Parathyroid adenoma (tissue), 2 donors: ENCODE results near the gene MRPL57.

Experiments
- H2AFZ ChIP-seq: fragments of 300-600 bp; sonication (generic); one replicate; pipeline ENCODE4 v1.7.0; 2017; ENCODE audit warnings: antibody characterized with exemption, mild to moderate bottlenecking
- H3K27ac ChIP-seq: fragments of 300-600 bp; sonication (generic); one replicate; pipeline ENCODE4 v1.7.0; 2017
- H3K27me3 ChIP-seq: fragments of 300-600 bp; sonication (generic); one replicate; pipeline ENCODE4 v1.7.0; 2017; ENCODE audit warnings: low read length; ENCODE audit not compliant: control insufficient read depth, insufficient read depth
- H3K36me3 ChIP-seq: fragments of 300-600 bp; sonication (generic); one replicate; pipeline ENCODE4 v1.7.0; 2017; ENCODE audit warnings: low read length; ENCODE audit not compliant: control insufficient read depth, insufficient read depth
- H3K4me1 ChIP-seq: fragments of 300-600 bp; sonication (generic); one replicate; pipeline ENCODE4 v1.7.0; 2017; ENCODE audit warnings: control low read depth
- H3K4me2 ChIP-seq: fragments of 300-600 bp; sonication (generic); one replicate; pipeline ENCODE4 v1.7.0; 2017; ENCODE audit warnings: low read length
- H3K4me3 ChIP-seq: fragments of 300-600 bp; sonication (generic); one replicate; pipeline ENCODE4 v1.7.0; 2017; ENCODE audit warnings: low read depth, low read length
- H3K79me2 ChIP-seq: fragments of 300-600 bp; sonication (generic); one replicate; pipeline ENCODE4 v1.7.0; 2017; ENCODE audit warnings: control low read depth
- H3K9ac ChIP-seq: fragments of 300-600 bp; sonication (generic); one replicate; pipeline ENCODE4 v1.7.0; 2017; ENCODE audit warnings: mild to moderate bottlenecking
- H3K9me3 ChIP-seq: fragments of 300-600 bp; sonication (generic); one replicate; pipeline ENCODE4 v1.7.0; 2017; ENCODE audit warnings: low read length; ENCODE audit not compliant: control insufficient read depth
- TF ChIP-seq, protein P1 (sequence below): fragments of 300-600 bp; sonication (generic); IDR thresholded peaks from one replicate; pipeline ENCODE4 v1.7.0; 2017; ENCODE audit warnings: antibody characterized with exemption, mild to moderate bottlenecking
- donor health status: primary hyperparathyroidism.

Gene MRPL57

GRCh38 chr13:21225082-21225481 lies 48.6 kb downstream of the MRPL57 start:
- Histone ChIP-seq H3K36me3 (no peaks in the 10 kb centered on the region), H3K79me2 (no peaks in the 10 kb centered on the region), H3K27me3 (no peaks in the 10 kb centered on the region), H3K27ac (no peak overlapping the region), H3K9me3 (peaks cover 3% of the 10 kb centered on the region), H3K9ac (no peak overlapping the region), H3K4me2 (no peak overlapping the region), H3K4me1 (no peaks in the 10 kb centered on the region), H3K4me3 (no peak overlapping the region), H2AFZ (no peak overlapping the region)
- TF ChIP-seq, protein P1, sequence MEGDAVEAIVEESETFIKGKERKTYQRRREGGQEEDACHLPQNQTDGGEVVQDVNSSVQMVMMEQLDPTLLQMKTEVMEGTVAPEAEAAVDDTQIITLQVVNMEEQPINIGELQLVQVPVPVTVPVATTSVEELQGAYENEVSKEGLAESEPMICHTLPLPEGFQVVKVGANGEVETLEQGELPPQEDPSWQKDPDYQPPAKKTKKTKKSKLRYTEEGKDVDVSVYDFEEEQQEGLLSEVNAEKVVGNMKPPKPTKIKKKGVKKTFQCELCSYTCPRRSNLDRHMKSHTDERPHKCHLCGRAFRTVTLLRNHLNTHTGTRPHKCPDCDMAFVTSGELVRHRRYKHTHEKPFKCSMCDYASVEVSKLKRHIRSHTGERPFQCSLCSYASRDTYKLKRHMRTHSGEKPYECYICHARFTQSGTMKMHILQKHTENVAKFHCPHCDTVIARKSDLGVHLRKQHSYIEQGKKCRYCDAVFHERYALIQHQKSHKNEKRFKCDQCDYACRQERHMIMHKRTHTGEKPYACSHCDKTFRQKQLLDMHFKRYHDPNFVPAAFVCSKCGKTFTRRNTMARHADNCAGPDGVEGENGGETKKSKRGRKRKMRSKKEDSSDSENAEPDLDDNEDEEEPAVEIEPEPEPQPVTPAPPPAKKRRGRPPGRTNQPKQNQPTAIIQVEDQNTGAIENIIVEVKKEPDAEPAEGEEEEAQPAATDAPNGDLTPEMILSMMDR, result no peak

DNA sequence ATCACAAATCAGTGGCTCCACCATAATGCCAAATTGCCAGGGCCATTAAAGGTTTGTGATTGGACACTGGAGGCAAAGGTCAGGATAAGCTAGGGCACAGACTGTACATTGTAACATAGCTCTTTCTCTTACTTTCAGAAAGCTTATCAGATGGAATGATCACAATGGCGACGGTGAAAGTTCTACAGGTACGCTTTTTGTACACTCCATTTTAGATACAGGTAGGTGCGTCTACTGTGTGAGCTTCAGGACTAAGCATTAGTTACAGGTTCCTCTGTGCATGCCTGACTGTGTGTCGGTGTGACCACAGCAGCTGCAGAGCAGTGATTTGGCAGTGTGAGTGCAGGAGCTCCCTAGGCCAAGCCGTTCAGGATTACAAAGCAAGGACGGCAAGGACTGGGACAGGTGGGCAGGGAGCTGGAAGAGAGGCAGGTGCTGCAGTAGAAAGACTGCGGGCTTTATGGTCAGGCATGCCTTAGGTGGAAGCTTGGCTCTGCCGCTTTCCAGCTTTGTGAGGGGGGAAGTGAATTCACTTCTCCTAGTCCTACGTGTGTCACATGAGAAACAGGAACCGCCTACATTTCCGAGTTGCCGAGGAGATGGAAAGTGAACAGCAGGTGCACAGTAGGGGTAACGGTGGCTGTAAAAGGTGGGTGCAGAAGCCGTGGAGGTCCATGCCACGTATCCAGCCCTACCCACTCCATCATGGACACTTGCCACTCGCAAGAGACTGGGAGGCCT lies 49.6 kb downstream of the MRPL57 start:
- TF ChIP-seq, protein P1, result no peak
- H3K36me3 ChIP-seq, result no peaks in the 10 kb centered on the region
- no peak overlapping the region for H2AFZ ChIP-seq
- H3K9me3 ChIP-seq, result peaks cover 3% of the 10 kb centered on the region
- no peak overlapping the region for H3K4me2 ChIP-seq
- no peak overlapping the region for H3K4me3 ChIP-seq
- no peaks in the 10 kb centered on the region for H3K4me1 ChIP-seq
- H3K27ac ChIP-seq, result no peak overlapping the region
- H3K9ac ChIP-seq, result no peak overlapping the region
- H3K79me2 ChIP-seq, result no peaks in the 10 kb centered on the region
- no peaks in the 10 kb centered on the region for H3K27me3 ChIP-seq

DNA sequence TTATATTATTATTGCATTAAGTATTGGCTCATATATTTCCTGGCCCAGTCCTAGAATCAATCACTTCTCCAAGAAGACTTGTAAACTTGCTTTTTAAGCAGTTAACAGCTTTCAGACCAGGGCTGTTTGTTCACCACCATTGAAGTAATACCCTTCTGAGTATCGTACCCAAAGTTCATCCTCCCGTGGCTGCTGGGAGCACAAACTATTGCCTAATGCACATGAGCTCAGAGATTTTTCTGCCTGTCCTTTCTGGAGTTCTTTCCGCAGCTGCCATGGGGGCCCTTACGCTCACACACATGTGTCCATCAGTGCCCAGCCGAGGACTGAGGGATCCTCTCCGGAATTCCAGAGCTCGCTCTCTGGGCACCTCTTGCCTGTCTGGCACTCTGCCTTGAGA lies 51.5 kb downstream of the MRPL57 start:
- H3K27ac ChIP-seq, result no peak overlapping the region
- no peaks in the 10 kb centered on the region for H3K27me3 ChIP-seq
- no peaks in the 10 kb centered on the region for H3K9me3 ChIP-seq
- no peak overlapping the region for H2AFZ ChIP-seq
- no peak overlapping the region for H3K4me2 ChIP-seq
- no peak overlapping the region for H3K9ac ChIP-seq
- H3K79me2 ChIP-seq, result no peaks in the 10 kb centered on the region
- H3K4me3 ChIP-seq, result no peak overlapping the region
- H3K4me1 ChIP-seq, result no peaks in the 10 kb centered on the region
- H3K36me3 ChIP-seq, result no peaks in the 10 kb centered on the region
- TF ChIP-seq, protein P1, result no peak
